ENCODE data around the gene SLC16A12. TPM values are rescaled to one million over a fixed set of nuclear protein-coding genes. Genes with fewer than 3 reads are reported as not detected.

The SLC16A12 gene
- total RNA-seq, 1 donor from 2014 or later = not detected

- intact Hi-C loops (cut with micrococcal nuclease) = no loop called here
- ChIA-PET CTCF (no interaction called here), POLR2A (no interaction called here)
- Mint-ChIP-seq H3K27me3 (no peaks in the 10 kb centered on the region), H3K36me3 (ENCODE audit: low read depth) (no peaks in the 10 kb centered on the region), H3K4me3 (no peak overlapping the region), H3K27ac (no peak overlapping the region), H3K9me3 (no peaks in the 10 kb centered on the region), H3K4me1 (peaks cover 18% of the 10 kb centered on the region)
- DNase-seq (no peak), ATAC-seq (ENCODE audit: low read depth) (no peak)
- no peak for TF ChIP-seq CTCF (IDR thresholded peaks at IDR 0.05)
Measured at GRCh38 chr10:89390476-89391225, 144.7 kb downstream of the SLC16A12 start.

- no peaks in the 10 kb centered on the region for H3K9me3 Mint-ChIP-seq
- ATAC-seq (ENCODE audit: low read depth) (no peak), DNase-seq (no peak)
- no peaks in the 10 kb centered on the region for H3K36me3 Mint-ChIP-seq (ENCODE audit: low read depth)
- H3K27ac Mint-ChIP-seq = no peak overlapping the region
- intact Hi-C loops (cut with micrococcal nuclease) = no loop called here
- no peak for TF ChIP-seq CTCF (IDR thresholded peaks at IDR 0.05)
- POLR2A ChIA-PET = no interaction called here
- H3K4me1 Mint-ChIP-seq = peaks cover 32% of the 10 kb centered on the region
- H3K4me3 Mint-ChIP-seq = no peak overlapping the region
- CTCF ChIA-PET = interaction anchor here (0.7 to 1.7 kb wide), 2 partner anchors 94 to 131 kb away, joined by 3 to 5 read pairs; no protein-coding TSS in a partner anchor
- no peaks in the 10 kb centered on the region for H3K27me3 Mint-ChIP-seq
Measured at GRCh38 chr10:89389254-89389653, 146.1 kb downstream of the SLC16A12 start.

GRCh38 chr10:89388806-89389205 lies 146.6 kb downstream of the SLC16A12 start:
- Mint-ChIP-seq H3K9me3 (no peaks in the 10 kb centered on the region), H3K4me3 (no peak overlapping the region), H3K4me1 (peaks cover 34% of the 10 kb centered on the region), H3K27ac (no peak overlapping the region), H3K27me3 (no peaks in the 10 kb centered on the region), H3K36me3 (ENCODE audit: low read depth) (no peaks in the 10 kb centered on the region)
- POLR2A ChIA-PET = interaction anchor here (0.7 kb wide), 1 partner anchor 518 kb away, joined by 3 read pairs; no protein-coding TSS in a partner anchor
- ATAC-seq (ENCODE audit: low read depth) (no peak), DNase-seq (no peak)
- TF ChIP-seq CTCF (IDR thresholded peaks at IDR 0.05) = no peak
- CTCF ChIA-PET = interaction anchor here (1.7 kb wide), 1 partner anchor 94 kb away, joined by 5 read pairs; no protein-coding TSS in a partner anchor
- intact Hi-C loops (cut with micrococcal nuclease) = no loop called here

- Mint-ChIP-seq H3K27ac (peak overlapping the region; percentile 2), H3K4me3 (no peak overlapping the region), H3K36me3 (ENCODE audit: low read depth) (no peaks in the 10 kb centered on the region), H3K4me1 (peaks cover 18% of the 10 kb centered on the region), H3K27me3 (no peaks in the 10 kb centered on the region), H3K9me3 (no peaks in the 10 kb centered on the region)
- ChIA-PET CTCF (interaction anchor here (2.6 kb wide), 1 partner anchor 16 kb away, joined by 8 read pairs; no protein-coding TSS in a partner anchor), POLR2A (no interaction called here)
- ATAC-seq (ENCODE audit: low read depth) (peak; percentile 75), DNase-seq (no peak)
- no peak for TF ChIP-seq CTCF (IDR thresholded peaks at IDR 0.05)
- intact Hi-C loops (cut with micrococcal nuclease) = no loop called here
Measured at GRCh38 chr10:89384474-89385340, 150.7 kb downstream of the SLC16A12 start.

- no peaks in the 10 kb centered on the region for H3K36me3 Mint-ChIP-seq (ENCODE audit: low read depth)
- H3K4me1 Mint-ChIP-seq = peaks cover 18% of the 10 kb centered on the region
- H3K4me3 Mint-ChIP-seq = no peak overlapping the region
- intact Hi-C loops (cut with micrococcal nuclease) = no loop called here
- CTCF ChIA-PET = interaction anchor here (2.6 kb wide), 1 partner anchor 14 kb away, joined by 8 read pairs; no protein-coding TSS in a partner anchor
- DNase-seq = no peak
- no peak for TF ChIP-seq CTCF (IDR thresholded peaks at IDR 0.05)
- POLR2A ChIA-PET = no interaction called here
- no peak for ATAC-seq (ENCODE audit: low read depth)
- H3K27me3 Mint-ChIP-seq = no peaks in the 10 kb centered on the region
- no peaks in the 10 kb centered on the region for H3K9me3 Mint-ChIP-seq
- H3K27ac Mint-ChIP-seq = no peak overlapping the region
Measured at GRCh38 chr10:89382757-89383156, 152.6 kb downstream of the SLC16A12 start.
